Transverse colon (tissue), 4 donors: Measurements from ENCODE around the gene CNST. TPM values are rescaled to one million over a fixed set of nuclear protein-coding genes. Genes with fewer than 3 reads are reported as not detected.
A peak's percentile ranks its signal among the peaks of the same experiment; 100 is the strongest.
"Not testable (repeated sequence)": the region's sequence is repeated elsewhere in the genome, so short reads cannot be mapped to it uniquely, and the experiment has no call there.

ENCODE experiments used
- DNase-seq: peaks from one replicate; pipeline ENCODE4 v3.0.0-alpha.2; 2019
- H3K27ac ChIP-seq, 4 donors: fragments of 200-600 bp; sonication (generic); 2 replicates each; pipeline ENCODE4 v1.5.1; 2016 to 2018; ENCODE audit warnings: inconsistent platforms in 4 of 4
- H3K27me3 ChIP-seq: fragments of 200-600 bp; sonication (generic); 2 replicates; pipeline ENCODE4 v1.5.1; 2017; ENCODE audit warnings: inconsistent platforms
- H3K36me3 ChIP-seq, 4 donors: fragments of 200-600 bp; sonication (generic); 2 replicates each; pipeline ENCODE4 v1.5.1; 2017 to 2019; ENCODE audit warnings: inconsistent platforms in 4 of 4
- H3K4me1 ChIP-seq, 4 donors: fragments of 200-600 bp; sonication (generic); 2 replicates each; pipeline ENCODE4 v1.5.1; 2017 to 2020; ENCODE audit warnings: inconsistent platforms in 4 of 4
- H3K4me3 ChIP-seq, 4 donors: fragments of 200-600 bp; sonication (generic); 1 replicate in 1 of 4; 2 replicates in 3 of 4; pipeline versions ENCODE4 v1.5.1 to v1.6.1; 2017 to 2019; ENCODE audit warnings: inconsistent platforms in 4 of 4
- H3K9me3 ChIP-seq, 2 donors: fragments of 200-600 bp; sonication (generic); 2 replicates each; pipeline ENCODE4 v1.5.1; 2017 to 2019; ENCODE audit warnings: inconsistent platforms in 2 of 2
- EP300 ChIP-seq: sonication (generic); formaldehyde crosslinking; IDR thresholded peaks from one replicate; pipeline ENCODE4 v1.6.1; 2017; ENCODE audit warnings: antibody characterized with exemption, low read depth
- POLR2A ChIP-seq: fragments of 450-650 bp; IDR thresholded peaks from one replicate; pipeline ENCODE4 v1.6.1; 2016; ENCODE audit warnings: antibody characterized with exemption, mild to moderate bottlenecking, moderate library complexity
- POLR2AphosphoS5 ChIP-seq, 3 donors: sonication (generic); formaldehyde crosslinking; IDR thresholded peaks; one replicate each; pipeline ENCODE4 v1.6.1; 2016; ENCODE audit warnings: antibody characterized with exemption in 3 of 3
- WGBS, 2 donors: methylation state at CpG; one replicate each; pipeline ENCODE4 v1.1.5; 2018; ENCODE audit warnings: low coverage in 1 of 2; 5-methylcytosine and 5-hydroxymethylcytosine counted together
- in situ Hi-C, 4 donors: fragments of 200-750 bp; cut with MboI; loops; one replicate each; pipeline versions ENCODE4 v1.15.0 to v1.15.1; 2017; ENCODE audit warnings: low sequenced_read_pairs in 3 of 4, low pct_ligation_motif_present in 1 of 4, low pct_unique_long_range_greater_than_20kb in 1 of 4
- intact Hi-C: fragments of 100-400 bp; cut with DNase I; formaldehyde crosslinking; loops from one replicate; pipeline ENCODE4 v1.15.1; 2023; ENCODE audit warnings: low total_unique reads
- total RNA-seq, 4 donors: library from RNA; depleted of rRNA; stranded (reverse); fragments of >200 nt; gene quantifications; one replicate each; pipeline ENCODE4 v1.1.0, GENCODE V29; 2016
- TF ChIP-seq, protein P1 (sequence below), 5 experiments: fragments of 200-600 bp in 3 of 5; fragments of 450-650 bp in 2 of 5; sonication (generic) in 3 of 5; IDR thresholded peaks; 1 replicate in 2 of 5; 2 replicates in 3 of 5; pipeline ENCODE4 v1.5.1; 2016 to 2017; ENCODE audit warnings: antibody characterized with exemption in 5 of 5, inconsistent platforms in 3 of 5, mild to moderate bottlenecking in 2 of 5, moderate library complexity in 1 of 5

The CNST gene
- total RNA-seq, 4 donors from 2014 or later, result 44.0 to 83.0 (median 53.5) TPM

GRCh38 chr1:246569248-246570238 lies 3.3 kb downstream of the CNST start:
- peak overlapping the region in 1 of 4 donors; percentile 37 for H3K4me3 ChIP-seq
- in situ Hi-C loops (loop anchor here in 2 of 4 donors (10.0 to 25.0 kb wide), 2 partner anchors 118 to 125 kb away; no protein-coding TSS in a partner anchor), intact Hi-C loops (loop anchor here (5.0 kb wide), 1 partner anchor 128 kb away; no protein-coding TSS in a partner anchor)
- peak; percentile 44 for DNase-seq
- no peaks in the 10 kb centered on the region for H3K36me3 ChIP-seq
- H3K27ac ChIP-seq, result peak overlapping the region; percentile 98 to 99 (median 98)
- peak; percentile 54 for TF ChIP-seq POLR2A
- TF ChIP-seq POLR2AphosphoS5 (IDR thresholded peaks at IDR 0.05), result peak; percentile 16 to 71 (median 56)
- no peak for TF ChIP-seq EP300
- TF ChIP-seq, protein P1, sequence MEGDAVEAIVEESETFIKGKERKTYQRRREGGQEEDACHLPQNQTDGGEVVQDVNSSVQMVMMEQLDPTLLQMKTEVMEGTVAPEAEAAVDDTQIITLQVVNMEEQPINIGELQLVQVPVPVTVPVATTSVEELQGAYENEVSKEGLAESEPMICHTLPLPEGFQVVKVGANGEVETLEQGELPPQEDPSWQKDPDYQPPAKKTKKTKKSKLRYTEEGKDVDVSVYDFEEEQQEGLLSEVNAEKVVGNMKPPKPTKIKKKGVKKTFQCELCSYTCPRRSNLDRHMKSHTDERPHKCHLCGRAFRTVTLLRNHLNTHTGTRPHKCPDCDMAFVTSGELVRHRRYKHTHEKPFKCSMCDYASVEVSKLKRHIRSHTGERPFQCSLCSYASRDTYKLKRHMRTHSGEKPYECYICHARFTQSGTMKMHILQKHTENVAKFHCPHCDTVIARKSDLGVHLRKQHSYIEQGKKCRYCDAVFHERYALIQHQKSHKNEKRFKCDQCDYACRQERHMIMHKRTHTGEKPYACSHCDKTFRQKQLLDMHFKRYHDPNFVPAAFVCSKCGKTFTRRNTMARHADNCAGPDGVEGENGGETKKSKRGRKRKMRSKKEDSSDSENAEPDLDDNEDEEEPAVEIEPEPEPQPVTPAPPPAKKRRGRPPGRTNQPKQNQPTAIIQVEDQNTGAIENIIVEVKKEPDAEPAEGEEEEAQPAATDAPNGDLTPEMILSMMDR (IDR thresholded peaks at IDR 0.05), result no peak
- H3K9me3 ChIP-seq, result no peaks in the 10 kb centered on the region
- WGBS, 2 donors, result 20 to 37% methylated on average over 5 to 8 of the region's 8 CpGs
- peaks cover 20 to 82% (median 48%) of the 10 kb centered on the region in 4 donors for H3K4me1 ChIP-seq
- H3K27me3 ChIP-seq, result no peaks in the 10 kb centered on the region

- Histone ChIP-seq H3K27ac (peak overlapping the region; percentile 98 to 99 (median 98)), H3K4me1 (peaks cover 15 to 72% (median 38%) of the 10 kb centered on the region in 4 donors)
- H3K4me3 ChIP-seq, H3K36me3 ChIP-seq, DNase-seq, H3K27me3 ChIP-seq, intact Hi-C loops, H3K9me3 ChIP-seq: not testable (repeated sequence)
- 64 to 68% methylated on average over 4 of the region's 4 CpGs for WGBS, 2 donors
- TF ChIP-seq POLR2AphosphoS5 (IDR thresholded peaks at IDR 0.05), result peak in 1 of 3 donors; percentile 28
- in situ Hi-C loops, result loop anchor here in 1 of 4 donors (25.0 kb wide), 1 partner anchor 116 kb away; no protein-coding TSS in a partner anchor
Observed at GRCh38 chr1:246571309-246571708, 5.1 kb downstream of the CNST start.

DNA sequence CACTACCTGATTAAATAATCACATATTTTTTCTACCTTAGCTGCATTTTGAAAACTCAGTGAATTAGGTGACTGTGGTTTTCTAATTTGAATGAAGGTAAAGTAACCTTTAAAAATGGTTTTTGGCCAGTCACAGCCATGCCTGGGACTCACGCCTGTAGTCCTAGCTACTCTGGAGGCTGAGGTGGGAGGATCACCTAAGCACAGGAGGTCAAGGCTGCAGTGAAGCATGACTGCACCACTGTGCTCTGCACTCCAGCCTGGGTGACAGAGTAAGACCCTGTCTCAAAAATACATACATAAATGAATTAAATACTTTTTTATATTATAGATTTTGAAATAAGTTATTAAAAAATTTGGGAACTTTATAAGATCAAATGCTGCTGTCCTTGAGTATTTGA lies 5.7 kb downstream of the CNST start:
- Histone ChIP-seq H3K27ac (peak overlapping the region; percentile 98 to 99 (median 98)), H3K36me3 (no peaks in the 10 kb centered on the region), H3K9me3 (no peaks in the 10 kb centered on the region), H3K27me3 (no peaks in the 10 kb centered on the region), H3K4me1 (peaks cover 15 to 74% (median 38%) of the 10 kb centered on the region in 4 donors), H3K4me3 (no peak overlapping the region)
- no peak for DNase-seq
- in situ Hi-C loops (loop anchor here in 1 of 4 donors (25.0 kb wide), 1 partner anchor 115 kb away; no protein-coding TSS in a partner anchor), intact Hi-C loops (no loop called here)
- TF ChIP-seq POLR2AphosphoS5 (IDR thresholded peaks at IDR 0.05), result no peak
- 100% methylated on average over 1 of the region's 1 CpG; no CpG with 5 or more reads in 1 of the 2 donors for WGBS, 2 donors

GRCh38 chr1:246572785-246573184 lies 6.5 kb downstream of the CNST start:
- DNase-seq, result no peak
- Histone ChIP-seq H3K9me3 (no peaks in the 10 kb centered on the region), H3K27ac (peak overlapping the region; percentile 46 to 99 (median 98)), H3K27me3 (no peaks in the 10 kb centered on the region), H3K4me1 (peaks cover 11 to 75% (median 35%) of the 10 kb centered on the region in 4 donors), H3K4me3 (no peak overlapping the region), H3K36me3 (no peaks in the 10 kb centered on the region)
- intact Hi-C loops (no loop called here), in situ Hi-C loops (loop anchor here in 1 of 4 donors (25.0 kb wide), 1 partner anchor 115 kb away; no protein-coding TSS in a partner anchor)
- WGBS, 2 donors, result 60 to 67% methylated on average over 3 of the region's 3 CpGs
- TF ChIP-seq, protein P1 (IDR thresholded peaks at IDR 0.05), result no peak
- TF ChIP-seq POLR2AphosphoS5 (IDR thresholded peaks at IDR 0.05) (no peak), EP300 (no peak), POLR2A (no peak)

- Histone ChIP-seq H3K9me3 (no peaks in the 10 kb centered on the region), H3K27ac (peak overlapping the region; percentile 44 to 98 (median 48)), H3K4me1 (peaks cover 7 to 74% (median 33%) of the 10 kb centered on the region in 4 donors), H3K27me3 (no peaks in the 10 kb centered on the region), H3K36me3 (no peaks in the 10 kb centered on the region), H3K4me3 (no peak overlapping the region)
- intact Hi-C loops, result no loop called here
- no peak for TF ChIP-seq POLR2AphosphoS5 (IDR thresholded peaks at IDR 0.05)
- no peak for TF ChIP-seq POLR2A
- no peak for TF ChIP-seq EP300
- 67 to 88% methylated on average over 5 to 6 of the region's 6 CpGs for WGBS, 2 donors
- in situ Hi-C loops, result loop anchor here in 1 of 4 donors (25.0 kb wide), 1 partner anchor 114 kb away; no protein-coding TSS in a partner anchor
- DNase-seq, result no peak
Observed at GRCh38 chr1:246573491-246573890, 7.2 kb downstream of the CNST start.
